HEK293 (cell line): ENCODE results near the gene OTOP3.

Source experiments
- CTCF ChIA-PET: fragments of 350-600 bp; formaldehyde crosslinking; extraction: SDS; loops from one replicate; lab custom pipeline; 2021; ENCODE audit warnings: antibody characterized with exemption; lab: Yijun Ruan, JAX
- POLR2A ChIA-PET: fragments of 300-600 bp; formaldehyde crosslinking; extraction: SDS; loops from one replicate; lab custom pipeline; 2020; ENCODE audit warnings: antibody characterized with exemption, inconsistent platforms; lab: Yijun Ruan, JAX
- H3K27ac ChIP-seq: fragments of 200-500 bp; sonication (Bioruptor generic); 2 replicates; pipeline ENCODE4 v1.5.1; 2014; ENCODE audit warnings: low read depth, low read length, control low read depth, inconsistent platforms; ENCODE audit errors: extremely low read depth
- H3K36me3 ChIP-seq, 2 experiments: fragments of 200-500 bp in 1 of 2; sonication (Bioruptor generic) in 1 of 2; 1 replicate in 1 of 2; 2 replicates in 1 of 2; pipeline ENCODE4 v1.5.1; 2014 to 2017; ENCODE audit warnings: inconsistent platforms in 2 of 2, low read length in 2 of 2; ENCODE audit not compliant: control insufficient read depth in 2 of 2, insufficient read depth in 1 of 2
- H3K4me1 ChIP-seq: fragments of 200-500 bp; sonication (Bioruptor generic); 2 replicates; pipeline ENCODE4 v1.5.1; 2014; ENCODE audit warnings: mild to moderate bottlenecking, low read length, inconsistent platforms; ENCODE audit not compliant: control insufficient read depth, insufficient read depth
- H3K4me3 ChIP-seq: 2 replicates; pipeline ENCODE4 v1.5.1; 2011; ENCODE audit warnings: low read depth, mild to moderate bottlenecking, control low read depth, low read length, moderate library complexity
- H3K9me3 ChIP-seq: fragments of 200-500 bp; sonication (Bioruptor generic); 2 replicates; pipeline ENCODE4 v1.5.1; 2014; ENCODE audit warnings: low read depth, low read length, inconsistent platforms; ENCODE audit not compliant: control insufficient read depth, insufficient read depth
- GLIS2 ChIP-seq: fragments of 450-650 bp; formaldehyde crosslinking; IDR thresholded peaks from 2 replicates; pipeline ENCODE4 v1.5.1; 2016; ENCODE audit warnings: missing biosample characterization, missing genetic modification characterization
- RBAK ChIP-seq: fragments of 450-650 bp; formaldehyde crosslinking; IDR thresholded peaks from 2 replicates; pipeline ENCODE4 v1.5.1; 2016; ENCODE audit warnings: missing biosample characterization, missing genetic modification characterization
- ZFP3 ChIP-seq: fragments of 450-650 bp; formaldehyde crosslinking; IDR thresholded peaks from 2 replicates; pipeline ENCODE4 v1.5.1; 2016; ENCODE audit warnings: low read depth, missing biosample characterization, missing genetic modification characterization
- ZNF133 ChIP-seq: fragments of 450-650 bp; formaldehyde crosslinking; IDR thresholded peaks from 2 replicates; pipeline ENCODE4 v1.5.1; 2016; ENCODE audit warnings: missing biosample characterization, missing genetic modification characterization
- ZNF140 ChIP-seq: fragments of 450-650 bp; formaldehyde crosslinking; IDR thresholded peaks from 2 replicates; pipeline ENCODE4 v1.5.1; 2016; ENCODE audit warnings: missing biosample characterization, missing genetic modification characterization
- ZNF157 ChIP-seq: fragments of 450-650 bp; formaldehyde crosslinking; IDR thresholded peaks from 2 replicates; pipeline ENCODE4 v1.5.1; 2016; ENCODE audit warnings: missing biosample characterization, missing genetic modification characterization
- ZNF184 ChIP-seq: fragments of 450-650 bp; IDR thresholded peaks from 2 replicates; pipeline ENCODE4 v1.5.1; 2018; ENCODE audit warnings: missing biosample characterization, mild to moderate bottlenecking, missing genetic modification characterization
- ZNF211 ChIP-seq: fragments of 450-650 bp; formaldehyde crosslinking; IDR thresholded peaks from 2 replicates; pipeline ENCODE4 v1.5.1; 2016; ENCODE audit warnings: low read depth, missing biosample characterization, missing genetic modification characterization
- ZNF248 ChIP-seq: fragments of 450-650 bp; formaldehyde crosslinking; IDR thresholded peaks from 2 replicates; pipeline ENCODE4 v1.5.1; 2017; ENCODE audit warnings: missing biosample characterization, missing genetic modification characterization
- ZNF354C ChIP-seq: fragments of 450-650 bp; formaldehyde crosslinking; IDR thresholded peaks from 2 replicates; pipeline ENCODE4 v1.5.1; 2016; ENCODE audit warnings: missing biosample characterization, missing genetic modification characterization, low read depth, borderline replicate concordance
- ZNF518A ChIP-seq: fragments of 450-650 bp; formaldehyde crosslinking; conservative IDR thresholded peaks from 2 replicates; pipeline ENCODE4 v1.5.1; 2016; ENCODE audit warnings: low read depth, missing biosample characterization, missing genetic modification characterization
- ZNF548 ChIP-seq: fragments of 450-650 bp; formaldehyde crosslinking; IDR thresholded peaks from 2 replicates; pipeline ENCODE4 v1.5.1; 2016; ENCODE audit warnings: missing biosample characterization, missing genetic modification characterization
- ZNF610 ChIP-seq: fragments of 450-650 bp; formaldehyde crosslinking; IDR thresholded peaks from 2 replicates; pipeline ENCODE4 v1.5.1; 2016; ENCODE audit warnings: missing biosample characterization, missing genetic modification characterization, borderline replicate concordance
- ZNF623 ChIP-seq: fragments of 450-650 bp; formaldehyde crosslinking; IDR thresholded peaks from 2 replicates; pipeline ENCODE4 v1.5.1; 2016; ENCODE audit warnings: missing biosample characterization, missing genetic modification characterization
- ZNF624 ChIP-seq: fragments of 450-650 bp; formaldehyde crosslinking; IDR thresholded peaks from 2 replicates; pipeline ENCODE4 v1.5.1; 2017; ENCODE audit warnings: missing biosample characterization, missing genetic modification characterization
- ZNF701 ChIP-seq: fragments of 450-650 bp; formaldehyde crosslinking; IDR thresholded peaks from 2 replicates; pipeline ENCODE4 v1.5.1; 2016; ENCODE audit warnings: missing biosample characterization, missing genetic modification characterization
- ZNF777 ChIP-seq: fragments of 450-650 bp; formaldehyde crosslinking; IDR thresholded peaks from 2 replicates; pipeline ENCODE4 v1.5.1; 2017; ENCODE audit warnings: missing biosample characterization, missing genetic modification characterization, borderline replicate concordance
- TF ChIP-seq, protein P1 (sequence below): fragments of 450-650 bp; formaldehyde crosslinking; IDR thresholded peaks from 2 replicates; pipeline ENCODE4 v1.5.1; 2016; ENCODE audit warnings: missing biosample characterization, missing genetic modification characterization
- TF ChIP-seq, protein P2 (sequence below): fragments of 450-650 bp; formaldehyde crosslinking; IDR thresholded peaks from 2 replicates; pipeline ENCODE4 v1.5.1; 2016; ENCODE audit warnings: missing biosample characterization, missing genetic modification characterization
- TF ChIP-seq, protein P3 (sequence below): fragments of 450-650 bp; formaldehyde crosslinking; IDR thresholded peaks from 2 replicates; pipeline ENCODE4 v1.5.1; 2017; ENCODE audit warnings: missing biosample characterization, missing genetic modification characterization

Gene OTOP3

GRCh38 chr17:74892974-74893911 lies 42.5 kb upstream of the OTOP3 start, which contains the start of gene FADS6:
Gene FADS6, minus strand, starts transcription at chr17:74893633. Its CDS starts 38 bp downstream, at chr17:74893595.
- CTCF ChIA-PET: no interaction called here
- POLR2A ChIA-PET: no interaction called here
- no peak within 1 kb of the TSS for H3K4me3 ChIP-seq
- H3K27ac ChIP-seq: no peak within 1 kb of the TSS
- TF ChIP-seq ZNF184 (tag by site-specific recombination): no peak
- TF ChIP-seq, protein P1, sequence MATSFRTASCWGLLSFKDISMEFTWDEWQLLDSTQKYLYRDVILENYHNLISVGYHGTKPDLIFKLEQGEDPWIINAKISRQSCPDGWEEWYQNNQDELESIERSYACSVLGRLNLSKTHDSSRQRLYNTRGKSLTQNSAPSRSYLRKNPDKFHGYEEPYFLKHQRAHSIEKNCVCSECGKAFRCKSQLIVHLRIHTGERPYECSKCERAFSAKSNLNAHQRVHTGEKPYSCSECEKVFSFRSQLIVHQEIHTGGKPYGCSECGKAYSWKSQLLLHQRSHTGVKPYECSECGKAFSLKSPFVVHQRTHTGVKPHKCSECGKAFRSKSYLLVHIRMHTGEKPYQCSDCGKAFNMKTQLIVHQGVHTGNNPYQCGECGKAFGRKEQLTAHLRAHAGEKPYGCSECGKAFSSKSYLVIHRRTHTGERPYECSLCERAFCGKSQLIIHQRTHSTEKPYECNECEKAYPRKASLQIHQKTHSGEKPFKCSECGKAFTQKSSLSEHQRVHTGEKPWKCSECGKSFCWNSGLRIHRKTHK (tag by site-specific recombination): no peak
- TF ChIP-seq ZNF548 (tag by site-specific recombination): no peak
- no peak for TF ChIP-seq RBAK (tag by site-specific recombination)
- no peak for TF ChIP-seq ZNF623 (tag by site-specific recombination)
- TF ChIP-seq, protein P2, sequence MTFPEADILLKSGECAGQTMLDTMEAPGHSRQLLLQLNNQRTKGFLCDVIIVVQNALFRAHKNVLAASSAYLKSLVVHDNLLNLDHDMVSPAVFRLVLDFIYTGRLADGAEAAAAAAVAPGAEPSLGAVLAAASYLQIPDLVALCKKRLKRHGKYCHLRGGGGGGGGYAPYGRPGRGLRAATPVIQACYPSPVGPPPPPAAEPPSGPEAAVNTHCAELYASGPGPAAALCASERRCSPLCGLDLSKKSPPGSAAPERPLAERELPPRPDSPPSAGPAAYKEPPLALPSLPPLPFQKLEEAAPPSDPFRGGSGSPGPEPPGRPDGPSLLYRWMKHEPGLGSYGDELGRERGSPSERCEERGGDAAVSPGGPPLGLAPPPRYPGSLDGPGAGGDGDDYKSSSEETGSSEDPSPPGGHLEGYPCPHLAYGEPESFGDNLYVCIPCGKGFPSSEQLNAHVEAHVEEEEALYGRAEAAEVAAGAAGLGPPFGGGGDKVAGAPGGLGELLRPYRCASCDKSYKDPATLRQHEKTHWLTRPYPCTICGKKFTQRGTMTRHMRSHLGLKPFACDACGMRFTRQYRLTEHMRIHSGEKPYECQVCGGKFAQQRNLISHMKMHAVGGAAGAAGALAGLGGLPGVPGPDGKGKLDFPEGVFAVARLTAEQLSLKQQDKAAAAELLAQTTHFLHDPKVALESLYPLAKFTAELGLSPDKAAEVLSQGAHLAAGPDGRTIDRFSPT (tag by site-specific recombination): no peak
- TF ChIP-seq ZNF140 (tag by site-specific recombination): no peak
- no peak for TF ChIP-seq ZNF610 (tag by site-specific recombination)
- no peak for TF ChIP-seq ZNF354C (tag by site-specific recombination)
- TF ChIP-seq ZNF777 (tag by site-specific recombination): no peak
- H3K4me1 ChIP-seq: no peaks in the 10 kb centered on the region
- no peaks in the 10 kb centered on the region for H3K9me3 ChIP-seq
- no peaks in the 10 kb centered on the region for H3K36me3 ChIP-seq

DNA sequence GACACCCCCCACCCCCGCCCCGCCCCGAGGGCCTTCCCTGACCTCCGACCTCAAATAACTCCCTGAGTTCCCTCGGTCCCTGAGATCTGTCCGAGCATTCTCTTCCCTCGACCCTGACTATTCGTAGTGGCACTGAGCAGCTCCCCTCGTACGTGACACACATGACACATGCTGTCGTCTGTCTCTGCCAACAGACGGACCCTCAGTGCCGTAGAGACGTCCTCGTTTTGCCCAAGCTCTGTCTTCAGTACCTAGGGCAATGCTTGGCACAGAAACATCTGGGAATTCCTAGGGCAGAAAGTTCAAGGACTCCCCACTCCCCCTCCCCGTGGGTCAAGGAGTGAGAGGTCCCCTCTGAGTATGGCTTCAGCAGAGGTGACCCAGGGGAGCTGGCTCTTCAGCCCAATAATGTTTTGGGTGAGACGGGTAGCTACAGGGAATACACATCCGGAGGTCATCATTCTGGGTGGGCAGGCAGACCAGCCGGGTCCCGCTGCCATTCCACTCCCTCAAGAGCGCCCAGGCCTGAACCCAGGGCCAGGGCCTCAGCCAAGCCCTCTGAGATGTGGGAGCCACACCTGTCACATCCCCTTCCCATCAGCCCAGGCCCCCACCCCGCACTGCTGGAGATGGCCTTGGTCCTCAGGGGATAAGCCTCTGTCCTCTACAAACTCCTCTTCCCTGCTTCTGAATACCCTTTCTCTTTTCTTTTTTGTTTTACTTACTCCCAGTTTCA lies 41.6 kb upstream of the OTOP3 start:
- ChIA-PET CTCF (interaction anchor here (0.7 kb wide), 1 partner anchor 27 kb away, joined by 5 read pairs; no protein-coding TSS in a partner anchor), POLR2A (interaction anchor here (1.1 to 2.1 kb wide), 2 partner anchors 9 to 21 kb away, joined by 3 to 16 read pairs; partner anchors contain the start of gene FDXR)
- Histone ChIP-seq H3K9me3 (no peaks in the 10 kb centered on the region), H3K4me1 (no peaks in the 10 kb centered on the region), H3K36me3 (no peaks in the 10 kb centered on the region), H3K4me3 (no peak overlapping the region), H3K27ac (no peak overlapping the region)
- TF ChIP-seq ZNF701: no peak
- no peak for TF ChIP-seq ZNF248 (tag by site-specific recombination)
- no peak for TF ChIP-seq ZNF518A (tag by site-specific recombination)
- no peak for TF ChIP-seq ZNF624
- no peak for TF ChIP-seq ZFP3 (tag by site-specific recombination)
- TF ChIP-seq ZNF354C (tag by site-specific recombination): no peak
- TF ChIP-seq, protein P3, sequence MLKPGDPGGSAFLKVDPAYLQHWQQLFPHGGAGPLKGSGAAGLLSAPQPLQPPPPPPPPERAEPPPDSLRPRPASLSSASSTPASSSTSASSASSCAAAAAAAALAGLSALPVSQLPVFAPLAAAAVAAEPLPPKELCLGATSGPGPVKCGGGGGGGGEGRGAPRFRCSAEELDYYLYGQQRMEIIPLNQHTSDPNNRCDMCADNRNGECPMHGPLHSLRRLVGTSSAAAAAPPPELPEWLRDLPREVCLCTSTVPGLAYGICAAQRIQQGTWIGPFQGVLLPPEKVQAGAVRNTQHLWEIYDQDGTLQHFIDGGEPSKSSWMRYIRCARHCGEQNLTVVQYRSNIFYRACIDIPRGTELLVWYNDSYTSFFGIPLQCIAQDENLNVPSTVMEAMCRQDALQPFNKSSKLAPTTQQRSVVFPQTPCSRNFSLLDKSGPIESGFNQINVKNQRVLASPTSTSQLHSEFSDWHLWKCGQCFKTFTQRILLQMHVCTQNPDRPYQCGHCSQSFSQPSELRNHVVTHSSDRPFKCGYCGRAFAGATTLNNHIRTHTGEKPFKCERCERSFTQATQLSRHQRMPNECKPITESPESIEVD (tag by site-specific recombination): no peak
- no peak for TF ChIP-seq ZNF157 (tag by site-specific recombination)
- TF ChIP-seq ZNF133 (tag by site-specific recombination): no peak
- no peak for TF ChIP-seq GLIS2 (tag by site-specific recombination)
- TF ChIP-seq ZNF211 (tag by site-specific recombination): no peak
